ENCODE results near the gene PLPP4. TPM values are rescaled to one million over a fixed set of nuclear protein-coding genes. Genes with fewer than 3 reads are reported as not detected.

The PLPP4 gene
- polyA plus RNA-seq, 1 experiment, result 35.4 TPM

- POLR2A ChIA-PET, result no interaction called here
- no peak for TF ChIP-seq CTCF (IDR thresholded peaks at IDR 0.05; ENCODE audit: insufficient read depth, low read depth, low read length)
- no peaks in the 10 kb centered on the region for H3K27me3 ChIP-seq (ENCODE audit: control insufficient read depth, insufficient read depth, low read length)
- no peak for DNase-seq (ENCODE audit: low read depth)
- no peak overlapping the region for H3K4me3 ChIP-seq (ENCODE audit: low read depth, low read length)
- H3K36me3 ChIP-seq (ENCODE audit: control insufficient read depth, insufficient read depth, low read length), result no peaks in the 10 kb centered on the region
- CTCF ChIA-PET, result no interaction called here
Observed at GRCh38 chr10:120477743-120478141, 20.7 kb downstream of the PLPP4 start.

- Histone ChIP-seq H3K36me3 (ENCODE audit: control insufficient read depth, insufficient read depth, low read length) (no peaks in the 10 kb centered on the region), H3K27me3 (ENCODE audit: control insufficient read depth, insufficient read depth, low read length) (no peaks in the 10 kb centered on the region), H3K4me3 (ENCODE audit: low read depth, low read length) (no peak overlapping the region)
- no peak for TF ChIP-seq CTCF (IDR thresholded peaks at IDR 0.05; ENCODE audit: insufficient read depth, low read depth, low read length)
- ChIA-PET CTCF (interaction anchor here (0.6 kb wide), 1 partner anchor 15 kb away, joined by 7 read pairs; no protein-coding TSS in a partner anchor), POLR2A (no interaction called here)
- DNase-seq (ENCODE audit: low read depth), result no peak
Observed at GRCh38 chr10:120478386-120478785, 21.4 kb downstream of the PLPP4 start.

- CTCF ChIA-PET, result no interaction called here
- Histone ChIP-seq H3K27me3 (ENCODE audit: control insufficient read depth, insufficient read depth, low read length) (no peaks in the 10 kb centered on the region), H3K36me3 (ENCODE audit: control insufficient read depth, insufficient read depth, low read length) (no peaks in the 10 kb centered on the region), H3K4me3 (ENCODE audit: low read depth, low read length) (no peak overlapping the region)
- no peak for DNase-seq (ENCODE audit: low read depth)
- POLR2A ChIA-PET, result no interaction called here
- TF ChIP-seq CTCF (IDR thresholded peaks at IDR 0.05; ENCODE audit: insufficient read depth, low read depth, low read length), result no peak
Observed at GRCh38 chr10:120479506-120479905, 22.5 kb downstream of the PLPP4 start.

GRCh38 chr10:120480065-120480600, 23.1 kb downstream of the PLPP4 start:
- Histone ChIP-seq H3K27me3 (ENCODE audit: control insufficient read depth, insufficient read depth, low read length) (no peaks in the 10 kb centered on the region), H3K36me3 (ENCODE audit: control insufficient read depth, insufficient read depth, low read length) (no peaks in the 10 kb centered on the region), H3K4me3 (ENCODE audit: low read depth, low read length) (no peak overlapping the region)
- no peak for DNase-seq (ENCODE audit: low read depth)
- ChIA-PET CTCF (interaction anchor here (0.8 to 1.4 kb wide), 2 partner anchors 10 to 21 kb away, joined by 3 read pairs; no protein-coding TSS in a partner anchor), POLR2A (no interaction called here)
- TF ChIP-seq CTCF (IDR thresholded peaks at IDR 0.05; ENCODE audit: insufficient read depth, low read depth, low read length), result peak; percentile 46

- DNase-seq (ENCODE audit: low read depth), result no peak
- TF ChIP-seq CTCF (IDR thresholded peaks at IDR 0.05; ENCODE audit: insufficient read depth, low read depth, low read length), result no peak
- no peaks in the 10 kb centered on the region for H3K36me3 ChIP-seq (ENCODE audit: control insufficient read depth, insufficient read depth, low read length)
- no peaks in the 10 kb centered on the region for H3K27me3 ChIP-seq (ENCODE audit: control insufficient read depth, insufficient read depth, low read length)
- ChIA-PET POLR2A (no interaction called here), CTCF (interaction anchor here (0.8 to 1.4 kb wide), 2 partner anchors 9 to 20 kb away, joined by 3 read pairs; no protein-coding TSS in a partner anchor)
- H3K4me3 ChIP-seq (ENCODE audit: low read depth, low read length), result no peak overlapping the region
Observed at GRCh38 chr10:120480848-120481247, 23.8 kb downstream of the PLPP4 start.

Data from BJ (cell line).